Measurements from ENCODE around the gene TMEM150C.

DNA sequence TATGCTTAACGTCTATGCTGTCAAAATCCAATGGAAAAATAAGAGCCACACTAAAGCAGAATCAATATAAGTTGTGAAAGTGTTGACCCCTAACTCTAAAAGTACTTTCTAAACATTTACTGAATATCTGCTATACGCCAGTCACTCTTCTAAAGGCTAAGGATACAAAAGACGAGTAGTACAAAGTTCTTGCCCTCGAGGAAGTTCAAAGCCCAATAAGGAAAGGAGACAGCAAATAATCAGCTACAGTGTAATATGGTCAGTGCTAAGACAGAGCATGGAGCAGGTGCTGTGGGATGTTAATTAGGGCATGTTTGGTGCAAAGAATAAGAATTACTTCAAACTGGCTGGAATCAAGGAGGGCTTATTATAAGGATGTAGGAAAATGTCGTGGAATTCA lies 31.6 kb upstream of the TMEM150C start:
- TF ChIP-seq, protein P1, sequence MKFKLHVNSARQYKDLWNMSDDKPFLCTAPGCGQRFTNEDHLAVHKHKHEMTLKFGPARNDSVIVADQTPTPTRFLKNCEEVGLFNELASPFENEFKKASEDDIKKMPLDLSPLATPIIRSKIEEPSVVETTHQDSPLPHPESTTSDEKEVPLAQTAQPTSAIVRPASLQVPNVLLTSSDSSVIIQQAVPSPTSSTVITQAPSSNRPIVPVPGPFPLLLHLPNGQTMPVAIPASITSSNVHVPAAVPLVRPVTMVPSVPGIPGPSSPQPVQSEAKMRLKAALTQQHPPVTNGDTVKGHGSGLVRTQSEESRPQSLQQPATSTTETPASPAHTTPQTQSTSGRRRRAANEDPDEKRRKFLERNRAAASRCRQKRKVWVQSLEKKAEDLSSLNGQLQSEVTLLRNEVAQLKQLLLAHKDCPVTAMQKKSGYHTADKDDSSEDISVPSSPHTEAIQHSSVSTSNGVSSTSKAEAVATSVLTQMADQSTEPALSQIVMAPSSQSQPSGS (CRISPR knock-in tag; IDR thresholded peaks at IDR 0.05; ENCODE audit: borderline replicate concordance, low read depth): no peak
- no peak for TF ChIP-seq TEAD4 (CRISPR knock-in tag; IDR thresholded peaks at IDR 0.05)
- TF ChIP-seq CREB1 (CRISPR knock-in tag; IDR thresholded peaks at IDR 0.05): no peak

Measured in WTC11 (cell line).